Stimulated activated CD8-positive, alpha-beta memory T cell treated with anti-CD3 and anti-CD28 coated beads, Interleukin-7, amount 100 ng/mL, for 48 hours (primary cell): Measurements from ENCODE around the gene ASPHD2.

Source experiments
- DNase-seq, 2 donors: peaks; one replicate each; pipeline ENCODE4 v3.0.0-alpha.2; 2020; ENCODE audit warnings: low read depth in 1 of 2; ENCODE audit errors: extremely low read depth in 1 of 2

ASPHD2 gene

GRCh38 chr22:26445577-26446275, 16.7 kb downstream of the ASPHD2 start:
- DNase-seq, result no peak

GRCh38 chr22:26446808-26447515, 17.9 kb downstream of the ASPHD2 start:
- no peak for DNase-seq

- DNase-seq, result no peak
Observed at GRCh38 chr22:26447584-26448329, 18.7 kb downstream of the ASPHD2 start.

- DNase-seq, result no peak
Observed at GRCh38 chr22:26448334-26448733, 19.3 kb downstream of the ASPHD2 start.

- DNase-seq, result no peak
Observed at GRCh38 chr22:26448941-26449340, 19.9 kb downstream of the ASPHD2 start.

- no peak for DNase-seq
Observed at GRCh38 chr22:26450453-26451185, 21.6 kb downstream of the ASPHD2 start.

- DNase-seq, result no peak
Observed at GRCh38 chr22:26452236-26453016, 23.4 kb downstream of the ASPHD2 start.

- DNase-seq, result no peak
Observed at GRCh38 chr22:26453216-26453615, 24.2 kb downstream of the ASPHD2 start.

- no peak for DNase-seq
Observed at GRCh38 chr22:26453812-26454500, 24.9 kb downstream of the ASPHD2 start.

- DNase-seq, result no peak
Observed at GRCh38 chr22:26457661-26458272, 28.7 kb downstream of the ASPHD2 start.

- no peak for DNase-seq
Observed at GRCh38 chr22:26460202-26460601, 31.1 kb downstream of the ASPHD2 start.

- DNase-seq, result no peak
Observed at GRCh38 chr22:26461188-26461810, 32.2 kb downstream of the ASPHD2 start.

- DNase-seq, result no peak
Observed at GRCh38 chr22:26462051-26462450, 33.0 kb downstream of the ASPHD2 start.

GRCh38 chr22:26462641-26463040, 33.6 kb downstream of the ASPHD2 start:
- no peak for DNase-seq

GRCh38 chr22:26463101-26463661, 34.1 kb downstream of the ASPHD2 start:
- no peak for DNase-seq

GRCh38 chr22:26463688-26464087, 34.6 kb downstream of the ASPHD2 start:
- no peak for DNase-seq

- DNase-seq, result no peak
Observed at GRCh38 chr22:26464312-26464711, 35.3 kb downstream of the ASPHD2 start.

GRCh38 chr22:26466196-26466595, 37.1 kb downstream of the ASPHD2 start:
- DNase-seq, result no peak

GRCh38 chr22:26470807-26471206, 41.7 kb downstream of the ASPHD2 start:
- DNase-seq, result no peak
